Lower leg skin (tissue), 3 donors: ENCODE data around the gene PPP1R14C.

Experiments
- CTCF ChIP-seq, 3 donors: fragments of 450-650 bp; IDR thresholded peaks; one replicate each; pipeline ENCODE4 v1.5.1; 2016; ENCODE audit warnings: antibody characterized with exemption in 3 of 3, mild to moderate bottlenecking in 3 of 3, moderate library complexity in 2 of 3
- POLR2A ChIP-seq, 2 donors: fragments of 450-650 bp; IDR thresholded peaks; one replicate each; pipeline ENCODE4 v1.6.1; 2016 to 2017; ENCODE audit warnings: antibody characterized with exemption in 2 of 2, mild to moderate bottlenecking in 1 of 2, moderate library complexity in 1 of 2

GRCh38 chr6:150286912-150287311 is 144.1 kb downstream of the PPP1R14C start:
- TF ChIP-seq CTCF (IDR thresholded peaks at IDR 0.05) (no peak), POLR2A (IDR thresholded peaks at IDR 0.05) (no peak)
